GM12865 (cell line): Measurements from ENCODE around the gene NOL6.
"Not testable (repeated sequence)": the region's sequence is repeated elsewhere in the genome, so short reads cannot be mapped to it uniquely, and the experiment has no call there.

ENCODE experiments used
- DNase-seq: peaks from one replicate; pipeline ENCODE4 v3.0.0; 2010; ENCODE audit warnings: low read depth
- H3K4me3 ChIP-seq: 2 replicates; pipeline ENCODE4 v1.5.1; 2011; ENCODE audit warnings: mild to moderate bottlenecking, low read depth, low read length, control low read depth
- CTCF ChIP-seq: IDR thresholded peaks from 2 replicates; pipeline ENCODE4 v1.5.1; 2011; ENCODE audit warnings: low read length, control low read depth, low read depth, inconsistent platforms; ENCODE audit not compliant: insufficient read depth; ENCODE audit errors: missing control alignments

Gene NOL6

GRCh38 chr9:33425128-33425533 is 48.6 kb downstream of the NOL6 start:
- DNase-seq = no peak
- TF ChIP-seq CTCF = no peak
- no peak overlapping the region for H3K4me3 ChIP-seq

- H3K4me3 ChIP-seq, DNase-seq: not testable (repeated sequence)
These were observed 49.2 kb downstream of the NOL6 start for GRCh38 chr9:33424492-33424891.

GRCh38 chr9:33424043-33424442 is 49.7 kb downstream of the NOL6 start:
- not testable (repeated sequence) for H3K4me3 ChIP-seq, DNase-seq

DNA sequence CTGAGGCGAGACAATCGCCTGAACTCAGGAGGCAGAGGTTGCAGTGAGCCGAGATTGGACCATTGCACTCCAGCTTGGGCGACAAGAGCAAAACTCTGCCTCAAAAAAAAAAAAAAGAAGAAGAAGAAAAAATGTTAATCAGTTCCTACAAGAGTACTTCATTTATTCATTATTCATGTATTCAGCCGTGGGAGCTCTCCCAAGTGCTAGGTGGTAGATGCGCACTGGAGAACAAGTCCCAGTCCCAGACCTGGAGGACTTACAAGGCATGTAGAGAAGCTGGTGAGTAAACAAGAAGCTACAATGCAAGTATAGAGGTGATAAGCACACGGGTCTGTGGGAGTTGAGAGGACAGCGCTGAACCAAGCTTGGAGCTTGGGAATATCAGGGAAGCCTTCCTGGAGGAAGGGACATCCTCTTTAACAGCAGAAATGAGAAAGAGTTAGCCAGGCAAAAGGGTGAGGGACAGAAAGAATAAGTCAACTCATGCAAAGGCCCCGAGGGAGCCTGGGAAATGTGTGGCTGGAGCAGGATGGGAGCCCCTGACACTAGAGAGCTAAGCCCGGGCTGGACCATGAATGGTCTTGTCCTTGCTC is 53.9 kb downstream of the NOL6 start:
- DNase-seq = no peak
- TF ChIP-seq CTCF = no peak
- H3K4me3 ChIP-seq = no peak overlapping the region

- DNase-seq = no peak
- TF ChIP-seq CTCF = no peak
- H3K4me3 ChIP-seq = no peak overlapping the region
These were observed 55.6 kb downstream of the NOL6 start for GRCh38 chr9:33418090-33418489.

DNA sequence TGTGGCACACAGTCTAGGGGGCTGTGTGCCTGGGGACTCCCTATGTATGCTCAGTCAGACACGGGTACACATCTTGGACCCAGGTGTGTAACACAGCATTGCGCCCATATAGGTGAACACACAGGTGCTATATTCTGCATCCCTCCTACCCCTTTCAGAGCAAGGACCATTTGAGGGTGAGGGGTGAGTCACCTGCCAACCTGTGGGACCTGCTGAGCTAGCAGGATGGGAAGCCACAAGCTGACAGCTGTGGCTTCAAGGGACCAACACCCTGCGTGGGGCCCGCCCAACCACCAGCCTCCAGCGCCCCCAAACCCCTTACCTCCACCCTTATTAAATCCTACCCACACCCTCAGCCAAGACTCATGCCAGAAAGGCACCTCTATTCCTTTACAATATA is 56.7 kb downstream of the NOL6 start:
- no peak for DNase-seq
- no peak for TF ChIP-seq CTCF
- no peak overlapping the region for H3K4me3 ChIP-seq

DNA sequence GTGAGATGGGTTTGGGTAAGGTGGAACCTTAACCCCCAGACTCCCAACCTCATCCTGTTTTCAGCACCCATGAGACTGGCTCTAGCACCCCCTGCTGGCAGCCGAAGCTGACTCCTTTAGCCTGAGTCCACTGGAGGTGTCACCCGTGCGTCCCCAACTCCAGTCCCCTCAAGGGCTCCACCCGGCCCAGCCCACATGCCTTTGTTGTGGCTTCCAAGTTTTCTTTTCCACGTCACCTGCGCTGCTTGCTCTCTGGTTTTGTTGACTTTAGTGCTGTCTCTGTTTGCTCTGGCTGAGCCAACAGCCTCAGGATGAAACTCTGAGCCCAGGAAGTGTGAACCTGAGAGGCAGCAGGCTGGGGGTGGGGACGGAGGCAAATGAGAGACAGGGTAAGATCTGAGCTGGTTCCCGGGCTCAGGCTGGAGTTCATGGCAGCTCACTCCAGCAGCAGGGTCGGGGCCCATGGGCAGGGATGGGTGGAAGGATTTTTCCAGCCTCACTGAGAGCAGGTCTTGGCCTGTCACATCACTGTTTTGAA is 58.2 kb downstream of the NOL6 start:
- H3K4me3 ChIP-seq = no peak overlapping the region
- peak; percentile 76 for DNase-seq
- peak; percentile 85 for TF ChIP-seq CTCF

DNA sequence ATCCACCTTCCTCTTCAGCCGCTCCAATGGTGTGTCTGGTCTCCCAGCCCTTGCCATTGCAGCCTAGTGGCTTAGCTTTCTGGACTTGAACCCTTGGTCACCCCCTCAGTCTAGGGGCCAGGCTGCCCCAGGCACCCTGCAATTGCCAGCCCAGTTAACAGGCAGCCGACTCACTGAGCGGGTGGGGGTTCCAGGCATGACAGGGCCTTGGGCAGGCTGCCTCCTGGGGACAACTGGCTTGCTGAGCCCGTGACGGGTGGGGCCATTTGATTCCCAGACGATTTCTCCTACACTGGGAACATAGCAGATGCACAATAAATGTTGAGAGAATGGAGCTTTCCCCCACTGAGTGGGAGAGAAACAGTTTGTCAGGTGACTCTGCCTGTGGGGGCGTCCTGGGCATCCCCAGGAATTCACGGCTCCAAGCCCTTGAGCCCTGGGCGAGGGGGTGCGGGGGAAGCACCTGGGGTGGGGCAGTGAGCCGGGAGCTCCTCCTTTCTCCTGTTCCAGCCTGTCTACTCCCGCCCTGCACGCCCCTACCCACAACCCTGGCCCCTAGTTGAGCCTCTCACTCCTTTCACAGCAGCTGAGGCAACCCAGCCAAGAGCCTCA is 58.7 kb downstream of the NOL6 start:
- TF ChIP-seq CTCF = no peak
- DNase-seq = no peak
- H3K4me3 ChIP-seq = no peak overlapping the region
